T-helper 2 cell treated with Interferon-gamma antibody and Interleukin-4, amounts not matched to agents 5 μg/mL and 100 μg/mL, for 36 hours (primary cell): Measurements from ENCODE around the gene FASTKD1.
"Not testable (repeated sequence)": the region's sequence is repeated elsewhere in the genome, so short reads cannot be mapped to it uniquely, and the experiment has no call there.

ENCODE experiments used
- DNase-seq: peaks from one replicate; pipeline ENCODE4 v3.0.0; 2021; ENCODE audit warnings: low spot score
- H3K27ac Mint-ChIP-seq: one replicate; pipeline ENCODE4 v1.8.0; 2021; ENCODE audit warnings: mild to moderate bottlenecking, mixed read lengths
- H3K27me3 Mint-ChIP-seq: one replicate; pipeline ENCODE4 v1.8.0; 2021; ENCODE audit warnings: low read depth, mixed read lengths
- H3K36me3 Mint-ChIP-seq: one replicate; pipeline ENCODE4 v1.8.0; 2021; ENCODE audit warnings: low read depth, mixed read lengths
- H3K4me1 Mint-ChIP-seq: one replicate; pipeline ENCODE4 v1.8.0; 2021; ENCODE audit warnings: low read depth, mixed read lengths
- H3K4me3 Mint-ChIP-seq: one replicate; pipeline ENCODE4 v1.8.0; 2022; ENCODE audit warnings: mild to moderate bottlenecking, moderate library complexity, mixed read lengths
- H3K9me3 Mint-ChIP-seq: one replicate; pipeline ENCODE4 v1.8.0; 2021; ENCODE audit warnings: mixed read lengths

Gene FASTKD1

GRCh38 chr2:169583518-169583917 lies 9.9 kb upstream of the FASTKD1 start:
- DNase-seq, result no peak
- Mint-ChIP-seq H3K27me3 (peaks cover 7% of the 10 kb centered on the region), H3K27ac (peak overlapping the region; percentile 100), H3K4me3 (peak overlapping the region; percentile 98), H3K36me3 (peaks cover 20% of the 10 kb centered on the region), H3K4me1 (peaks cover 12% of the 10 kb centered on the region), H3K9me3 (peaks cover 18% of the 10 kb centered on the region)

GRCh38 chr2:169582552-169583266 lies 9.0 kb upstream of the FASTKD1 start:
- Mint-ChIP-seq H3K4me1 (peaks cover 10% of the 10 kb centered on the region), H3K36me3 (peaks cover 18% of the 10 kb centered on the region), H3K27ac (peak overlapping the region; percentile 57), H3K9me3 (peaks cover 18% of the 10 kb centered on the region)
- H3K4me3 Mint-ChIP-seq, H3K27me3 Mint-ChIP-seq, DNase-seq: not testable (repeated sequence)

GRCh38 chr2:169579044-169579443 lies 5.4 kb upstream of the FASTKD1 start:
- no peak overlapping the region for H3K27ac Mint-ChIP-seq
- peaks cover 9% of the 10 kb centered on the region for H3K27me3 Mint-ChIP-seq
- H3K9me3 Mint-ChIP-seq, result peaks cover 16% of the 10 kb centered on the region
- H3K4me3 Mint-ChIP-seq, result no peak overlapping the region
- DNase-seq, result no peak
- peaks cover 5% of the 10 kb centered on the region for H3K36me3 Mint-ChIP-seq
- H3K4me1 Mint-ChIP-seq, result no peaks in the 10 kb centered on the region

- H3K27me3 Mint-ChIP-seq, H3K9me3 Mint-ChIP-seq, H3K4me3 Mint-ChIP-seq, H3K27ac Mint-ChIP-seq, DNase-seq, H3K36me3 Mint-ChIP-seq: not testable (repeated sequence)
- H3K4me1 Mint-ChIP-seq, result peaks cover 12% of the 10 kb centered on the region
These were observed 1.6 kb upstream of the FASTKD1 start for GRCh38 chr2:169575264-169575663.

GRCh38 chr2:169574539-169574938 lies 874 bp upstream of the FASTKD1 start:
- H3K27me3 Mint-ChIP-seq, result not testable (repeated sequence)
- peak overlapping the region; percentile 64 for H3K4me3 Mint-ChIP-seq

GRCh38 chr2:169573974-169574299 lies 272 bp upstream of the FASTKD1 start:
- Mint-ChIP-seq H3K4me1 (peaks cover 17% of the 10 kb centered on the region), H3K4me3 (peak overlapping the region; percentile 93), H3K27me3 (peaks cover 5% of the 10 kb centered on the region), H3K27ac (peak overlapping the region; percentile 84), H3K36me3 (peaks cover 15% of the 10 kb centered on the region), H3K9me3 (no peaks in the 10 kb centered on the region)
- DNase-seq, result no peak

More at GRCh38 chr2:169574539-169574938, 874 bp upstream of the FASTKD1 start:
- H3K9me3 Mint-ChIP-seq, DNase-seq, H3K27ac Mint-ChIP-seq: not testable (repeated sequence)
- H3K36me3 Mint-ChIP-seq, result peaks cover 11% of the 10 kb centered on the region
- H3K4me1 Mint-ChIP-seq, result peaks cover 14% of the 10 kb centered on the region

- Mint-ChIP-seq H3K4me1 (peaks cover 19% of the 10 kb centered on the region), H3K36me3 (peaks cover 18% of the 10 kb centered on the region), H3K4me3 (peak overlapping the region; percentile 93), H3K27me3 (no peaks in the 10 kb centered on the region), H3K27ac (peak overlapping the region; percentile 84), H3K9me3 (no peaks in the 10 kb centered on the region)
- DNase-seq, result no peak
These were observed 875 bp downstream of the FASTKD1 start for GRCh38 chr2:169572821-169573159.

GRCh38 chr2:169572189-169572588 lies 1.5 kb downstream of the FASTKD1 start:
- Mint-ChIP-seq H3K4me1 (peaks cover 22% of the 10 kb centered on the region), H3K27ac (no peak overlapping the region), H3K9me3 (no peaks in the 10 kb centered on the region), H3K36me3 (peaks cover 22% of the 10 kb centered on the region), H3K4me3 (no peak overlapping the region), H3K27me3 (no peaks in the 10 kb centered on the region)
- no peak for DNase-seq

GRCh38 chr2:169571571-169571970 lies 2.1 kb downstream of the FASTKD1 start:
- H3K36me3 Mint-ChIP-seq, result peaks cover 23% of the 10 kb centered on the region
- H3K4me3 Mint-ChIP-seq, result no peak overlapping the region
- peaks cover 24% of the 10 kb centered on the region for H3K4me1 Mint-ChIP-seq
- H3K27me3 Mint-ChIP-seq, result no peaks in the 10 kb centered on the region
- no peak for DNase-seq
- H3K9me3 Mint-ChIP-seq, result no peaks in the 10 kb centered on the region
- H3K27ac Mint-ChIP-seq, result no peak overlapping the region

GRCh38 chr2:169570752-169571151 lies 2.9 kb downstream of the FASTKD1 start:
- H3K9me3 Mint-ChIP-seq, H3K27ac Mint-ChIP-seq, H3K27me3 Mint-ChIP-seq, DNase-seq: not testable (repeated sequence)
- H3K4me3 Mint-ChIP-seq, result peak overlapping the region; percentile 4
- peaks cover 24% of the 10 kb centered on the region for H3K4me1 Mint-ChIP-seq
- H3K36me3 Mint-ChIP-seq, result peaks cover 26% of the 10 kb centered on the region

- Mint-ChIP-seq H3K36me3 (peaks cover 32% of the 10 kb centered on the region), H3K27me3 (no peaks in the 10 kb centered on the region), H3K4me1 (peaks cover 24% of the 10 kb centered on the region), H3K27ac (no peak overlapping the region), H3K4me3 (no peak overlapping the region), H3K9me3 (no peaks in the 10 kb centered on the region)
- no peak for DNase-seq
These were observed 3.7 kb downstream of the FASTKD1 start for GRCh38 chr2:169569948-169570347.

- Mint-ChIP-seq H3K4me3 (no peak overlapping the region), H3K4me1 (peaks cover 13% of the 10 kb centered on the region), H3K9me3 (no peaks in the 10 kb centered on the region), H3K27me3 (no peaks in the 10 kb centered on the region), H3K27ac (no peak overlapping the region), H3K36me3 (peaks cover 43% of the 10 kb centered on the region)
- no peak for DNase-seq
These were observed 8.0 kb downstream of the FASTKD1 start for GRCh38 chr2:169565686-169566085.

- DNase-seq, result no peak
- no peaks in the 10 kb centered on the region for H3K9me3 Mint-ChIP-seq
- peaks cover 33% of the 10 kb centered on the region for H3K36me3 Mint-ChIP-seq
- no peaks in the 10 kb centered on the region for H3K27me3 Mint-ChIP-seq
- H3K4me1 Mint-ChIP-seq, result peaks cover 2% of the 10 kb centered on the region
- H3K27ac Mint-ChIP-seq, result no peak overlapping the region
- no peak overlapping the region for H3K4me3 Mint-ChIP-seq
These were observed 11.1 kb downstream of the FASTKD1 start for GRCh38 chr2:169562519-169562918.

- not testable (repeated sequence) for H3K9me3 Mint-ChIP-seq, H3K4me1 Mint-ChIP-seq, H3K27me3 Mint-ChIP-seq, H3K4me3 Mint-ChIP-seq, DNase-seq, H3K27ac Mint-ChIP-seq
- peaks cover 31% of the 10 kb centered on the region for H3K36me3 Mint-ChIP-seq
These were observed 11.6 kb downstream of the FASTKD1 start for GRCh38 chr2:169562084-169562483.

GRCh38 chr2:169561364-169561763 lies 12.3 kb downstream of the FASTKD1 start:
- DNase-seq, result no peak
- Mint-ChIP-seq H3K27ac (no peak overlapping the region), H3K9me3 (no peaks in the 10 kb centered on the region), H3K27me3 (no peaks in the 10 kb centered on the region), H3K36me3 (peaks cover 34% of the 10 kb centered on the region), H3K4me3 (no peak overlapping the region), H3K4me1 (no peaks in the 10 kb centered on the region)
